ENCODE results near the gene PAPPA.

The PAPPA gene

DNA sequence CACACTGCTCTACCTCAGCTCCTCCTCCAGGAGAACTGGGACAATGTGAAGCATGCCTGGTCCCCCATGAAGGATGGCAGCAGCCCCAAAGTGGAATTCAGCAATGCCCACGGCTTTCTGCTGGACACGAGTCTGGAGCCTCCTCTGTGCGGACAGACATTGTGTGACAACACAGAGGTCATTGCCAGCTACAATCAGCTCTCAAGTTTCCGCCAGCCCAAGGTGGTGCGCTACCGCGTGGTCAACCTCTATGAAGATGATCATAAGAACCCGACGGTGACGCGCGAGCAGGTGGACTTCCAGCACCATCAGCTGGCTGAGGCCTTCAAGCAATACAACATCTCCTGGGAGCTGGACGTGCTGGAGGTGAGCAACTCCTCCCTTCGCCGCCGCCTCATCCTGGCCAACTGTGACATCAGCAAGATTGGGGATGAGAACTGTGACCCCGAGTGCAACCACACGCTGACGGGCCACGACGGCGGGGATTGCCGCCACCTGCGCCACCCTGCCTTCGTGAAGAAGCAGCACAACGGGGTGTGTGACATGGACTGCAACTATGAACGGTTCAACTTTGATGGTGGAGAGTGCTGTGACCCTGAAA, 34.1 kb downstream of the PAPPA start:
- DNase-seq = no peak

DNA sequence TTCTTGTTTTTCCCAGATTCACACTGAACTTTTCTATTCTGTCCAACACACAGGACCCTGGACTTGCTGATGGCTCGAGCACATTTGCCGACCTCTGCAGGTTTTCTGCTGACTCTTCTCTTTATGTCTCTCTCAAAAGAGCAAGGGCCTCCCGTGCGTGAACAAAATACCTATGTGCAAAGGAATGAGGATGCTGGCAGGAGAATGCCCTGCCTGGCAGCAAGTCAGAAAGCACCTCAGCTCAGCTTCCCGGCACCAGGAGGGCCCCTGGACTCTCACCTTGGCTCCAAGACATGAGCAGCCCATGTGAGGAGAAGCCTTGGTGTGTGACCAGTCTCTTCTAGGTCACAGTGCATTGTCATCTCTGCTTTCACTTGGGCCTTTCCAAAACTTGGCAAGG, 36.1 kb downstream of the PAPPA start:
- no peak for DNase-seq

GRCh38 chr9:116190637-116191396, 37.2 kb downstream of the PAPPA start:
- DNase-seq = peak; percentile 86

- no peak for DNase-seq
These were observed 38.2 kb downstream of the PAPPA start for GRCh38 chr9:116191576-116192415.

GRCh38 chr9:116193636-116194035, 40.0 kb downstream of the PAPPA start:
- peak; percentile 74 for DNase-seq

GRCh38 chr9:116196806-116197205, 43.2 kb downstream of the PAPPA start:
- DNase-seq = peak; percentile 12

- DNase-seq = peak; percentile 12
These were observed 44.8 kb downstream of the PAPPA start for GRCh38 chr9:116198344-116198743.

DNA sequence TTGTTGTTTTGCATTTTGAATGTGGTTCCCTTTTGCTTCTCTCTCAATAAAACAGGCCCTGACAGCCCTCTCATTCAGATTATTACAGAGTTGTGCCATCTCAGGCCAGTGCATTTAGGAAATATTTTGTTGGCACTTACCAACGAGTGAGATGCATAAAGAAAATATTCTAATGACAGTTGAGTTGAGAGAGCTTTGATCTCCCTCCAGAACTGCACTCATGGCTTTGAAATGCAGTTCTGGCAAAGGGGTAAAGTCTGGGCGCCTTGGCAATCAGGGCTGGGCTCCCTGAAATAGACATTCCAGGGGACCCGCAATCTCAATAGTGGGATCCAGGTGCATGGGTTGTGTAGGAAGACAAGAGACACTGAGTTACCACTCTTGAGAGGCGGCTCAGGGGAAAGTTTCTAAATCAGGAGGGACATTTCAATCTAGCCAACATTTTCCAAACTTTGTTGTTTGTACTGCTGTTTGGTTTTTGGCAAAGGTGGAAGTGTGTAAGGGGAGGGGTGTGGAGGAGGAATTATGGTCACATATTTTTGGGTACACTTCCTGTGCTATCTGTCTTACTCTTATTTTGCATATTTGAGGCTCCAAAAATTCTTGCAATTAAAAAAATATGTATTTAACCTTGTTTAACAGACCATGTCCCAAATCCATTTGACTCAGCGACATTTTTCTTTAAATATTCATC, 48.8 kb downstream of the PAPPA start:
- no peak for DNase-seq

GRCh38 chr9:116204252-116204882, 50.8 kb downstream of the PAPPA start:
- no peak for DNase-seq

- DNase-seq = peak; percentile 59
These were observed 54.0 kb downstream of the PAPPA start for GRCh38 chr9:116207371-116208111.

GRCh38 chr9:116208417-116209232, 55.0 kb downstream of the PAPPA start:
- DNase-seq = peak; percentile 79

DNA sequence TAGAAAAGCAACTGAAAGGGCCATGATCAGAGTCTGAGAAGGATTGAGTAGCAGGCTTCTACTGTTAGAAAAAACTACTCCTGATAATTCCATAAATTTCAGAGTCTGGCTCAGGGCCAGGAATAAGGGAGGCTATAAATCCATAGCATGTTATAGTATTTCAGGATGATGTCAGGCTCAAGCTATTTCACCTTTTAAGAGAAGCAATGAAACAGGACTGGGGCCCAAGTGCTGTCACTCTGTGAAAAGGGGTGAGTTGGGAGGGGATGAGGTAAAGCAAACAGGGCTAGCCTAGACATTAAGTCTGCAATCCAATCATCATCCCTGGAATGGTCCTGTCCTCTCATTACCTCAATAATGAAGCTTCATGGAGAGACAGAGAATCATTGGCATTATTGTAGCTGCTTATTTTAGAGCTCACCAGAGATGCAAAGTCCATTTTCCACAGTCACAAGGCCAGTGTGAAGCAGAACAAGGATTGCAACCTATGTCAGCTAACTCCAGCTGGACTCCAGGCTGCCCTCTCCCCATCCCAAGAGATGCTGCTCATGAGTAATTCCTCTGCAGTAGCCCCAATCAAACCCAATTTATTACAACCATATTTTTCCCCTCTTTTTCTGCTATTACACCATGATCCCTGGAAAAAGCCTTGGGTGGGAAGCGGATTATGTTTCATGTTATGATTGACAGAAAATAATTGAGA, 56.0 kb downstream of the PAPPA start:
- DNase-seq = peak; percentile 56

GRCh38 chr9:116212986-116213692, 59.5 kb downstream of the PAPPA start:
- peak; percentile 36 for DNase-seq

- DNase-seq = no peak
These were observed 60.1 kb downstream of the PAPPA start for GRCh38 chr9:116213693-116214047.

GRCh38 chr9:116218399-116218798, 64.8 kb downstream of the PAPPA start:
- DNase-seq = no peak

- no peak for DNase-seq
These were observed 66.1 kb downstream of the PAPPA start for GRCh38 chr9:116219686-116220085.

GRCh38 chr9:116223926-116224325, 70.3 kb downstream of the PAPPA start:
- no peak for DNase-seq

DNA sequence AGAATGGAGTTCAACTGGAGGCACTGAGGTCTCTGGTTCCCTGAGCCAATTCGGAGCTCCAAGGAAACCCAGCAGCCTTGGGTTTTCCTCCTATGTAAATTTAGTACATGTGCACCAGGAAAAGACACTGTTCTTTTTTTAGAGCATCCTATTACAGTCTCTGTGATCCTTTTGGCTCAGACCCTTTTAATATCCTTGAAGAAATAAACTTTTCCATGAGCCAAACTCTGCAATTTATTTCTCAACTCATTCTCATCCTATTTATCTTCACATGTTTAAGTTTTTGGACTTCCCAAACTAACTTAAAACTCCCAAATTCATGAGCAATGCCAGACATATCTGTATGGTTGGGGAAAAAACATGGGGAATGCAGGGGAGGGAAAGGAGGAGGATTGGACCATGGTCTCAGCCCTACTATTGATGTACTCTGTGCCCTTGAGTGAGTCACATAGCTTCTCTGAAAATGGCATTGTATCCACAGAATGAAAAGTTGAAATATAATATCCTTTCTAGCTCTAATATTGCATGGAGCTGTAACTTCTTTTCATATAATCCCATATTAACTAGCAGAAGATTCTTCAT, 76.6 kb downstream of the PAPPA start:
- DNase-seq = peak; percentile 45
